Measurements from ENCODE around the gene ADRA2A.
A peak's percentile ranks its signal among the peaks of the same experiment; 100 is the strongest.

Gene ADRA2A

DNA sequence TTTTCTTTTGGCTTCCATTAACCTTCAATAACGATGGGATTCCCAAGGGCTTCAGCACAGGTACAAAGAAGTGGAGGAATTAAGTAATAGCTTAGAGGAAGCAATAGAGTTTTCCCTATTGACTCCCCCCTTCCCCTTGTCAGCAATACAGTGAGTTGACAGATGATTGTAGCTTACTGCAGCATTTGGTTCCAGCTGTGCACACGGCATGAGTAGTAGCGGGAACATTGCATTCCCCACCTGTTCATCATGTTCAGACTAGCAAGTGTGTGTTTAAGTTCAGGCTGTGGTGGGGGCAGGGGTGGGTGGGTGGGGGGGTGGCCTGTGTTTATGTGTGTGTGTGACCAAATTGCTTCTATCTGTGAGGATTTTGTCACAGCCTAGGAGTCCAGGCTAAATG lies 4.6 kb upstream of the ADRA2A start:
- no peak for DNase-seq (ENCODE audit: low read depth, low spot score)
- TF ChIP-seq POLR2AphosphoS5 (IDR thresholded peaks at IDR 0.05; ENCODE audit: borderline replicate concordance, low read depth, low read length): no peak
- Histone ChIP-seq H3K9me3 (ENCODE audit: low read depth, low read length) (no peaks in the 10 kb centered on the region), H3K27ac (no peak overlapping the region), H3K4me3 (no peak overlapping the region), H3K36me3 (ENCODE audit: insufficient read depth, low read length) (no peaks in the 10 kb centered on the region), H3K9ac (ENCODE audit: insufficient read length) (no peak overlapping the region)

DNA sequence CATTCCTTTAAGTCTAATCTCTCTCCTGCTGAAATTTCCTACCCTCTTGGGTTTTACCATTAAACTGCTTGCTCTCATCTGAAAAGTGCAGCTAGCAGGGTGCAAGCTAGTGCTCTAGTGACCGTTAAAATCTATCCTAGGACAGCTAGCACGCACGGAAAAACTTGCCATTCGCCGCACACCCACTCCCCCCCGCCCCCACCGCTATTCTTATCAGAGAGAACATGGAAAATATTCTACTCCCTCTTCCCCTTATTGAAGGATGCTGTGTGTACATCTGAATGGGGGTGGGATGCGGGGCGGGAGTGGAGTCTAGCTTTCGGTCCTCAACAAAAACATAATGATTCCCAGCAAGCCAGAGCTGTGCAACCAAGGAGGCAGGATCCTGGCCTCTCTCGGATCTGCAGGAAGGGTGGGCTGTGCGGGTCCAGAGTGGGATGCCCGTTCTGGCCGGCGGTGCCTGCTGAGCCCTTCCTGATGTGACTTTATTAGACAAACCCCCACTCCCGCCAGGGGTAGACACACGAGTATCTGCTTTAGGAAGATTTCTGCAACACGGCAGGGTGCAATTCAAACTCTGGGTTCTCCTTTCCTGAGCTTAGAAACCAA lies 1.1 kb upstream of the ADRA2A start:
- Histone ChIP-seq H3K27ac (no peak overlapping the region), H3K4me3 (no peak overlapping the region), H3K9me3 (ENCODE audit: low read depth, low read length) (no peaks in the 10 kb centered on the region), H3K36me3 (ENCODE audit: insufficient read depth, low read length) (no peaks in the 10 kb centered on the region), H3K9ac (ENCODE audit: insufficient read length) (no peak overlapping the region)
- TF ChIP-seq POLR2AphosphoS5 (IDR thresholded peaks at IDR 0.05; ENCODE audit: borderline replicate concordance, low read depth, low read length) (no peak), EZH2 (IDR thresholded peaks at IDR 0.05) (no peak), FOXP2 (optimal IDR thresholded peaks at IDR 0.05; ENCODE audit: control extremely low read depth, extremely low read length, insufficient read depth) (no peak)
- no peak for DNase-seq (ENCODE audit: low read depth, low spot score)

DNA sequence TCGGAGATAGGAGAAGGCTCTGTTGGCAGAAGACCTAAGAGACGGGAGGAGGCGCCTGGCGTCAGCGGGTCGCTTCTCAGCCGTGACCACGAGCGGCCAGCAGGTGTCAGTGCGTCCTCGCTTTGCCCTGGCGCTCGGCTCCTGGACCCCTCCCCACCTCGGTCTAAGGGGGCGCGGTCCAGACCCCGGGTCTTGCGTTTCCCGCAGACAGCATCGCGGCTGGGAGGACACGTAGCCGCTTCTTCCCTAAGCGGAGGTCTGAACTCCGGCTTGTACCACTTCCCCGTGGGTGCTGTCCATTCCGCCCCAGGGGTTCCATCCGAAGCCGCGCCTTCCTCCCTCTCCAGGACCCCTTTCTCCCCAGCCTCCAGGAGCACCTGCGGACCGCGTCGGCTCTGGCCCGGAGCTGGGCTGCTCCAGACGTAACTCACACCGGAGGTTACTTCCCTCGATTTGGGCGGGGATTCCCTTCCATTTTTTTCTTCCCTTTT lies 593 bp upstream of the ADRA2A start:
- no peak for TF ChIP-seq FOXP2 (optimal IDR thresholded peaks at IDR 0.05; ENCODE audit: control extremely low read depth, extremely low read length, insufficient read depth)
- no peak for TF ChIP-seq POLR2AphosphoS5 (IDR thresholded peaks at IDR 0.05; ENCODE audit: borderline replicate concordance, low read depth, low read length)
- TF ChIP-seq EZH2 (IDR thresholded peaks at IDR 0.05): no peak
- DNase-seq (ENCODE audit: low read depth, low spot score): no peak
- Histone ChIP-seq H3K36me3 (ENCODE audit: insufficient read depth, low read length) (no peaks in the 10 kb centered on the region), H3K9ac (ENCODE audit: insufficient read length) (no peak overlapping the region), H3K27ac (no peak overlapping the region), H3K4me3 (peak overlapping the region; percentile 71), H3K9me3 (ENCODE audit: low read depth, low read length) (no peaks in the 10 kb centered on the region)

DNA sequence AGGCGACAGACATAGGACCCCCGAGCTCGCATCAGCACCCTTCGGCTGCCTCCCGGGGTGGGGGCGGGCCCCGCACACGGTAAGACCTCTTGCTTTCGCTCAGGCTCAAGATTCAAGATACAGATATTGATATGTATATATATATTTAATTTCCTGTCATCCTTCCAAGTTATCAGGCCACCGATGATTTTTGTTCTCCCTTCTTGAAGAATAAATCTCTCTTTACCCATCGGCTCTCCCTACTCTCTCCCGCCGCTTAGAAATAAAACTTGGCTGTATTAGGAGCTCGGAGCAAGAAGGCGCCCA lies 603 bp downstream of the ADRA2A start:
- H3K27ac ChIP-seq: no peak overlapping the region
- peak overlapping the region; percentile 71 for H3K4me3 ChIP-seq
- H3K36me3 ChIP-seq (ENCODE audit: insufficient read depth, low read length): no peaks in the 10 kb centered on the region
- TF ChIP-seq EZH2 (IDR thresholded peaks at IDR 0.05): no peak
- TF ChIP-seq POLR2AphosphoS5 (IDR thresholded peaks at IDR 0.05; ENCODE audit: borderline replicate concordance, low read depth, low read length): no peak
- TF ChIP-seq FOXP2 (optimal IDR thresholded peaks at IDR 0.05; ENCODE audit: control extremely low read depth, extremely low read length, insufficient read depth): no peak
- H3K9ac ChIP-seq (ENCODE audit: insufficient read length): no peak overlapping the region
- no peaks in the 10 kb centered on the region for H3K9me3 ChIP-seq (ENCODE audit: low read depth, low read length)
- DNase-seq (ENCODE audit: low read depth, low spot score): no peak

DNA sequence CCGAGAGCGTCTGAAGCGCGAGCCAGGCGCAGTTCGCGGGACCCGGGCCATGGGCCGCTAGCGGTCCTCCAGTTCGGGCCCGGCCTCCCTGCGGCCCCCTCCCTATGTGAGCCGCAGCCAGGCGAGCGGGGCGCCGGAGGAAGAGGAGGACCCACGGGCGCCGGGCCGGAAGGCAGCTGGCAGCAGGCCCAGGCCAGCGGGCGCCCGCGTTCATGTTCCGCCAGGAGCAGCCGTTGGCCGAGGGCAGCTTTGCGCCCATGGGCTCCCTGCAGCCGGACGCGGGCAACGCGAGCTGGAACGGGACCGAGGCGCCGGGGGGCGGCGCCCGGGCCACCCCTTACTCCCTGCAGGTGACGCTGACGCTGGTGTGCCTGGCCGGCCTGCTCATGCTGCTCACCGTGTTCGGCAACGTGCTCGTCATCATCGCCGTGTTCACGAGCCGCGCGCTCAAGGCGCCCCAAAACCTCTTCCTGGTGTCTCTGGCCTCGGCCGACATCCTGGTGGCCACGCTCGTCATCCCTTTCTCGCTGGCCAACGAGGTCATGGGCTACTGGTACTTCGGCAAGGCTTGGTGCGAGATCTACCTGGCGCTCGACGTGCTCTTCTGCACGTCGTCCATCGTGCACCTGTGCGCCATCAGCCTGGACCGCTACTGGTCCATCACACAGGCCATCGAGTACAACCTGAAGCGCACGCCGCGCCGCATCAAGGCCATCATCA lies 1.1 kb downstream of the ADRA2A start:
- no peak overlapping the region for H3K27ac ChIP-seq
- TF ChIP-seq EZH2 (IDR thresholded peaks at IDR 0.05) (no peak), POLR2AphosphoS5 (IDR thresholded peaks at IDR 0.05; ENCODE audit: borderline replicate concordance, low read depth, low read length) (no peak), FOXP2 (optimal IDR thresholded peaks at IDR 0.05; ENCODE audit: control extremely low read depth, extremely low read length, insufficient read depth) (no peak)
- no peaks in the 10 kb centered on the region for H3K36me3 ChIP-seq (ENCODE audit: insufficient read depth, low read length)
- no peak for DNase-seq (ENCODE audit: low read depth, low spot score)
- H3K9me3 ChIP-seq (ENCODE audit: low read depth, low read length): no peaks in the 10 kb centered on the region
- no peak overlapping the region for H3K4me3 ChIP-seq
- no peak overlapping the region for H3K9ac ChIP-seq (ENCODE audit: insufficient read length)

DNA sequence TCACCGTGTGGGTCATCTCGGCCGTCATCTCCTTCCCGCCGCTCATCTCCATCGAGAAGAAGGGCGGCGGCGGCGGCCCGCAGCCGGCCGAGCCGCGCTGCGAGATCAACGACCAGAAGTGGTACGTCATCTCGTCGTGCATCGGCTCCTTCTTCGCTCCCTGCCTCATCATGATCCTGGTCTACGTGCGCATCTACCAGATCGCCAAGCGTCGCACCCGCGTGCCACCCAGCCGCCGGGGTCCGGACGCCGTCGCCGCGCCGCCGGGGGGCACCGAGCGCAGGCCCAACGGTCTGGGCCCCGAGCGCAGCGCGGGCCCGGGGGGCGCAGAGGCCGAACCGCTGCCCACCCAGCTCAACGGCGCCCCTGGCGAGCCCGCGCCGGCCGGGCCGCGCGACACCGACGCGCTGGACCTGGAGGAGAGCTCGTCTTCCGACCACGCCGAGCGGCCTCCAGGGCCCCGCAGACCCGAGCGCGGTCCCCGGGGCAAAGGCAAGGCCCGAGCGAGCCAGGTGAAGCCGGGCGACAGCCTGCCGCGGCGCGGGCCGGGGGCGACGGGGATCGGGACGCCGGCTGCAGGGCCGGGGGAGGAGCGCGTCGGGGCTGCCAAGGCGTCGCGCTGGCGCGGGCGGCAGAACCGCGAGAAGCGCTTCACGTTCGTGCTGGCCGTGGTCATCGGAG lies 1.8 kb downstream of the ADRA2A start:
- Histone ChIP-seq H3K4me3 (no peak overlapping the region), H3K36me3 (ENCODE audit: insufficient read depth, low read length) (no peaks in the 10 kb centered on the region), H3K9me3 (ENCODE audit: low read depth, low read length) (no peaks in the 10 kb centered on the region), H3K27ac (no peak overlapping the region), H3K9ac (ENCODE audit: insufficient read length) (no peak overlapping the region)
- no peak for DNase-seq (ENCODE audit: low read depth, low spot score)
- TF ChIP-seq POLR2AphosphoS5 (IDR thresholded peaks at IDR 0.05; ENCODE audit: borderline replicate concordance, low read depth, low read length): no peak
- TF ChIP-seq FOXP2 (optimal IDR thresholded peaks at IDR 0.05; ENCODE audit: control extremely low read depth, extremely low read length, insufficient read depth): no peak
- TF ChIP-seq EZH2 (IDR thresholded peaks at IDR 0.05): no peak

DNA sequence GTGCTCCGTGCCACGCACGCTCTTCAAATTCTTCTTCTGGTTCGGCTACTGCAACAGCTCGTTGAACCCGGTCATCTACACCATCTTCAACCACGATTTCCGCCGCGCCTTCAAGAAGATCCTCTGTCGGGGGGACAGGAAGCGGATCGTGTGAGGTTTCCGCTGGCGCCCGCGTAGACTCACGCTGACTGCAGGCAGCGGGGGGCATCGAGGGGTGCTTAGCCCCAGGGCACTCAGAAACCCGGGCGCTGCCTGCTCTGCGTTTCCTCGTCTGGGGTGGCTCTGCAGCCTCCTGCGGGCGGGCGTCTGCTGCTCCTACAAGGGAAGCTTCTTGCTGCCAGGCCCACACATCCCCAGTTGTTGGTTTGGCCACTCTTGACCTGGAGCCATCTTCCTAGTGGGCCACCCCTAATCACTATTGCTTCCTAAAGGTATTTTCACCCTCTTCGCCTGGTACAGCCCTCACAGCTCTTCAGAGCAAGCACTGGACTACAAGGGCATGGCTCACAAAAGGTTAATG lies 2.5 kb downstream of the ADRA2A start:
- H3K4me3 ChIP-seq: no peak overlapping the region
- no peak for TF ChIP-seq FOXP2 (optimal IDR thresholded peaks at IDR 0.05; ENCODE audit: control extremely low read depth, extremely low read length, insufficient read depth)
- TF ChIP-seq EZH2 (IDR thresholded peaks at IDR 0.05): no peak
- TF ChIP-seq POLR2AphosphoS5 (IDR thresholded peaks at IDR 0.05; ENCODE audit: borderline replicate concordance, low read depth, low read length): no peak
- DNase-seq (ENCODE audit: low read depth, low spot score): no peak
- no peaks in the 10 kb centered on the region for H3K9me3 ChIP-seq (ENCODE audit: low read depth, low read length)
- H3K27ac ChIP-seq: no peak overlapping the region
- no peak overlapping the region for H3K9ac ChIP-seq (ENCODE audit: insufficient read length)
- H3K36me3 ChIP-seq (ENCODE audit: insufficient read depth, low read length): no peaks in the 10 kb centered on the region

DNA sequence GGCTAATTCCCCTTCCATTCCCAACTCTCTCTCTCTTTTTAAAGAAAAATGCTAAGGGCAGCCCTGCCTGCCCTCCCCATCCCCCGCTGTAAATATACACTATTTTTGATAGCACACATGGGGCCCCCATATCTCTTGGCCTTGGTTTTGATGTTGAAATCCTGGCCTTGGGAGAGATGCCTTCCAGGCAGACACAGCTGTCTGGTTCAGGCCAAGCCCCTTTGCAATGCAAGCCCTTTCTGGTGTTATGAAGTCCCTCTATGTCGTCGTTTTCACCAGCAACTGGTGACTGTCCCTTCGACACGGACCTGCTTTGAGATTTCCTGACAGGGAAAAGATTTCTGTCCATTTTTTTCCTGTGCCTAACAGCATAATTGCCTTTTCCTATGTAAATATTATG lies 3.0 kb downstream of the ADRA2A start:
- Histone ChIP-seq H3K9me3 (ENCODE audit: low read depth, low read length) (no peaks in the 10 kb centered on the region), H3K36me3 (ENCODE audit: insufficient read depth, low read length) (no peaks in the 10 kb centered on the region), H3K4me3 (no peak overlapping the region), H3K9ac (ENCODE audit: insufficient read length) (no peak overlapping the region), H3K27ac (no peak overlapping the region)
- no peak for DNase-seq (ENCODE audit: low read depth, low spot score)
- TF ChIP-seq FOXP2 (optimal IDR thresholded peaks at IDR 0.05; ENCODE audit: control extremely low read depth, extremely low read length, insufficient read depth) (no peak), POLR2AphosphoS5 (IDR thresholded peaks at IDR 0.05; ENCODE audit: borderline replicate concordance, low read depth, low read length) (no peak), EZH2 (IDR thresholded peaks at IDR 0.05) (no peak)
